ENCODE measurements around the gene ASB16. TPM values are rescaled to one million over a fixed set of nuclear protein-coding genes. Genes with fewer than 3 reads are reported as not detected.

ASB16 gene
- not detected in 2 replicates for total RNA-seq

GRCh38 chr17:44170499-44171201 lies at the start of gene ASB16:
ASB16 (plus strand) TSS chr17:44170704; CDS start chr17:44170790, 86 bp downstream.

GRCh38 chr17:44123356-44124117 lies 47.0 kb upstream of the ASB16 start, which contains the start of gene HDAC5:
HDAC5 (minus strand) TSS chr17:44123641; CDS start chr17:44117515, 6,126 bp downstream.

DNA sequence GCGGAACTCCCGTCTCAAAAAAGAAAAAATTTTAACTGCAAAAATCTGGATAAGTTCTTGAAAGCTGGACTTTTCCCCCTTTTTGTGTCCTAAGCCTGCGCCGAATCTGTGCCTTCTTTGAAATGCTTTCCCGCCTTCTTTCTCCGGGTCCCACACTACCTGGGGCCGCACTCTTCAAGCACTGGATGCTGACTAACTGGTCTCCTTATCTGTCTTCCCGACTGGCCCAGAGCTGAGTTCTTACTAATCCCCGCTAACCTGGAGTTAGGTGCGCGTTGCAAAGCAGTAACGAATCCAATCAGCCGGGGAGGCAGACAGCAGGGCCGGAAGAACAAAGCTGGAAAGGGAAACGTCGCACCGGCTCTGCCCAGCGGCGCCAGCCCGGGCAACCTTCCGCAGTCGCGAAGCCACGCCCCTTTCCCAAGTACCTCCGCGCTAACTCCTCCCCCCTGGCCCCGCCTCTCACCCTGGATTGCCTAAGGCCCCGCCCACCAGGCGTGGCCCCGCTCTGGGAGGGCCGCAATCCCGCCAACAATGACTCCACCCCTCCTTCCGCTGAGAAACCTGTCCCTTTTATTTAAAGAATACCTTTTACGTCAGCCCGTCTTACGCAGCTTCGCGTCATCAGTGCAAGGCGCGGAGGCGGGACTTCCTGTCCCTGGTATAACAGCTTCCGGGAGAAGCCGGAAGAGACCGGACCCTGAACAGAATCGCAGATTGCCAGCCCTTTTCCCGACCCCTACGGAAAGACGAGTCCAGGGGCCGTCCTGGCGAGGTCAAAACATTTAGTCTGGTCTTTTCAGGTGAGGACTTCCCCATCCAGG lies 16.0 kb downstream of the ASB16 start, which contains the start of gene TMUB2:
TSS of gene TMUB2 (plus strand) at position 666 of the 824 bp plus-strand sequence. CDS start 737 bp downstream, outside the sequence.

GRCh38 chr17:44199553-44200477 lies 29.3 kb downstream of the ASB16 start, which contains the start of gene ATXN7L3:
ATXN7L3 (minus strand) TSS chr17:44199884; CDS start chr17:44198070, 1,814 bp downstream.

GRCh38 chr17:44219616-44220212 lies 49.2 kb downstream of the ASB16 start, which contains the start of gene UBTF:
UBTF (minus strand) TSS chr17:44219675; CDS start chr17:44218229, 1,446 bp downstream.

Other genes starting within 250 kb of the ASB16 start
- not detected in 2 replicates for gene PPY, start 228.2 kb upstream of the ASB16 start, total RNA-seq
- gene PYY, start 216.8 kb upstream of the ASB16 start, total RNA-seq = not detected in 2 replicates
- gene NAGS, start 166.1 kb upstream of the ASB16 start, total RNA-seq = 2.4 TPM in 2 replicates
- 87.9 and 101 TPM in 2 replicates for gene TMEM101, start 155.7 kb upstream of the ASB16 start, total RNA-seq
- gene LSM12, start 104.0 kb upstream of the ASB16 start, total RNA-seq = 22.0 and 22.6 TPM in 2 replicates
- gene G6PC3, start 100.0 kb upstream of the ASB16 start, total RNA-seq = 19.2 and 25.9 TPM in 2 replicates
- 29.0 and 33.8 TPM in 2 replicates for gene HDAC5, start 47.1 kb upstream of the ASB16 start, total RNA-seq
- 0.77 and 1.6 TPM in 2 replicates for gene HROB, start 28.8 kb upstream of the ASB16 start, total RNA-seq
- gene TMUB2, start 16.3 kb downstream of the ASB16 start, total RNA-seq = 28.0 and 33.6 TPM in 2 replicates
- gene ATXN7L3, start 29.2 kb downstream of the ASB16 start, total RNA-seq = 33.9 and 34.8 TPM in 2 replicates
- 42.3 and 68.1 TPM in 2 replicates for gene UBTF, start 49.0 kb downstream of the ASB16 start, total RNA-seq
- gene SLC4A1, start 97.4 kb downstream of the ASB16 start, total RNA-seq = under 0.01 TPM in 1 of 2 replicates, not detected in the other
- gene RUNDC3A, start 137.9 kb downstream of the ASB16 start, total RNA-seq = 0.22 and 0.95 TPM in 2 replicates
- 51.4 and 54.2 TPM in 2 replicates for gene SLC25A39, start 154.1 kb downstream of the ASB16 start, total RNA-seq
- 551 and 587 TPM in 2 replicates for gene GRN, start 174.6 kb downstream of the ASB16 start, total RNA-seq
- gene FAM171A2, start 193.1 kb downstream of the ASB16 start, total RNA-seq = 5.0 TPM in 2 replicates
- gene ITGA2B, start 218.9 kb downstream of the ASB16 start, total RNA-seq = 0.26 and 0.65 TPM in 2 replicates